HL-60 (cell line): ENCODE measurements around the gene ITGB3BP.

Experiments
- DNase-seq, 2 experiments: peaks; one replicate each; pipeline ENCODE4 v3.0.0-alpha.2; 2010 to 2020; ENCODE audit warnings: low read depth in 1 of 2, low spot score in 1 of 2
- H3K27ac ChIP-seq: fragments of 250-450 bp; sonication (Bioruptor Pico); replicated peaks from 2 replicates; pipeline ENCODE4 v1.5.1; 2020; ENCODE audit warnings: mild to moderate bottlenecking, moderate library complexity
- H3K27me3 ChIP-seq: fragments of 250-450 bp; sonication (Bioruptor Pico); 2 replicates; pipeline ENCODE4 v1.5.1; 2021; ENCODE audit warnings: mild to moderate bottlenecking, moderate library complexity; ENCODE audit not compliant: insufficient read depth, poor library complexity, severe bottlenecking
- H3K4me3 ChIP-seq: replicated peaks from 2 replicates; pipeline ENCODE4 v1.5.1; 2011; ENCODE audit warnings: mild to moderate bottlenecking, control low read depth, low read length; ENCODE audit not compliant: insufficient read depth
- GABPA ChIP-seq: IDR thresholded peaks from 2 replicates; pipeline ENCODE4 v1.6.1; 2012; ENCODE audit warnings: low read depth
- POLR2AphosphoS5 ChIP-seq: IDR thresholded peaks from 2 replicates; pipeline ENCODE4 v1.6.1; 2012; ENCODE audit warnings: low read depth
- SPI1 ChIP-seq: IDR thresholded peaks from 2 replicates; pipeline ENCODE4 v1.6.1; 2012; ENCODE audit warnings: low read depth, mild to moderate bottlenecking, borderline replicate concordance
- TF ChIP-seq, protein P1 (sequence below): IDR thresholded peaks from 2 replicates; pipeline ENCODE4 v1.6.1; 2012; ENCODE audit warnings: low read depth; ENCODE audit not compliant: insufficient replicate concordance
- TF ChIP-seq, protein P2 (sequence below): IDR thresholded peaks from one replicate; pipeline ENCODE4 v1.5.1; 2011; ENCODE audit warnings: low read length, control low read depth, inconsistent platforms; ENCODE audit not compliant: insufficient read depth

Gene ITGB3BP

DNA sequence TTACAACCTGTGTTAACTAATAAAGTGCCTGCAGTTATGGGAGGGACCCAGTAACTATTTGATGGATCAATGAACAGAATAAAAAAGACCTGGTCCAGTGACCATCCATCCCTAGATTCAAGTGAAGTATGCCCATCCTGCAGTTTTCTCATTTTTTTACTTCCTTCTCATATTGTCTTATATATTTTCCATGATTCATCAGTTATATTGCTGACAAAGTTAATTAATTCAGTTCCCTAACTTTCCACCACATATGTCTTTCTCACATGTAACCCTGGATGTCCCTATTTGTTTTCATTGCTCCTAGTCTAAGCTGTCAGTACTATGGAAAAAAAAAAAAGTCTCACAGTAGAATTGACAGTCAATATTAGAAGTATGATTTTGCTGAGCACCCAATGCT lies 64.3 kb downstream of the ITGB3BP start:
- TF ChIP-seq, protein P1, sequence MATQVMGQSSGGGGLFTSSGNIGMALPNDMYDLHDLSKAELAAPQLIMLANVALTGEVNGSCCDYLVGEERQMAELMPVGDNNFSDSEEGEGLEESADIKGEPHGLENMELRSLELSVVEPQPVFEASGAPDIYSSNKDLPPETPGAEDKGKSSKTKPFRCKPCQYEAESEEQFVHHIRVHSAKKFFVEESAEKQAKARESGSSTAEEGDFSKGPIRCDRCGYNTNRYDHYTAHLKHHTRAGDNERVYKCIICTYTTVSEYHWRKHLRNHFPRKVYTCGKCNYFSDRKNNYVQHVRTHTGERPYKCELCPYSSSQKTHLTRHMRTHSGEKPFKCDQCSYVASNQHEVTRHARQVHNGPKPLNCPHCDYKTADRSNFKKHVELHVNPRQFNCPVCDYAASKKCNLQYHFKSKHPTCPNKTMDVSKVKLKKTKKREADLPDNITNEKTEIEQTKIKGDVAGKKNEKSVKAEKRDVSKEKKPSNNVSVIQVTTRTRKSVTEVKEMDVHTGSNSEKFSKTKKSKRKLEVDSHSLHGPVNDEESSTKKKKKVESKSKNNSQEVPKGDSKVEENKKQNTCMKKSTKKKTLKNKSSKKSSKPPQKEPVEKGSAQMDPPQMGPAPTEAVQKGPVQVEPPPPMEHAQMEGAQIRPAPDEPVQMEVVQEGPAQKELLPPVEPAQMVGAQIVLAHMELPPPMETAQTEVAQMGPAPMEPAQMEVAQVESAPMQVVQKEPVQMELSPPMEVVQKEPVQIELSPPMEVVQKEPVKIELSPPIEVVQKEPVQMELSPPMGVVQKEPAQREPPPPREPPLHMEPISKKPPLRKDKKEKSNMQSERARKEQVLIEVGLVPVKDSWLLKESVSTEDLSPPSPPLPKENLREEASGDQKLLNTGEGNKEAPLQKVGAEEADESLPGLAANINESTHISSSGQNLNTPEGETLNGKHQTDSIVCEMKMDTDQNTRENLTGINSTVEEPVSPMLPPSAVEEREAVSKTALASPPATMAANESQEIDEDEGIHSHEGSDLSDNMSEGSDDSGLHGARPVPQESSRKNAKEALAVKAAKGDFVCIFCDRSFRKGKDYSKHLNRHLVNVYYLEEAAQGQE = no peak
- TF ChIP-seq GABPA (no peak), POLR2AphosphoS5 (no peak), SPI1 (no peak)
- TF ChIP-seq, protein P2, sequence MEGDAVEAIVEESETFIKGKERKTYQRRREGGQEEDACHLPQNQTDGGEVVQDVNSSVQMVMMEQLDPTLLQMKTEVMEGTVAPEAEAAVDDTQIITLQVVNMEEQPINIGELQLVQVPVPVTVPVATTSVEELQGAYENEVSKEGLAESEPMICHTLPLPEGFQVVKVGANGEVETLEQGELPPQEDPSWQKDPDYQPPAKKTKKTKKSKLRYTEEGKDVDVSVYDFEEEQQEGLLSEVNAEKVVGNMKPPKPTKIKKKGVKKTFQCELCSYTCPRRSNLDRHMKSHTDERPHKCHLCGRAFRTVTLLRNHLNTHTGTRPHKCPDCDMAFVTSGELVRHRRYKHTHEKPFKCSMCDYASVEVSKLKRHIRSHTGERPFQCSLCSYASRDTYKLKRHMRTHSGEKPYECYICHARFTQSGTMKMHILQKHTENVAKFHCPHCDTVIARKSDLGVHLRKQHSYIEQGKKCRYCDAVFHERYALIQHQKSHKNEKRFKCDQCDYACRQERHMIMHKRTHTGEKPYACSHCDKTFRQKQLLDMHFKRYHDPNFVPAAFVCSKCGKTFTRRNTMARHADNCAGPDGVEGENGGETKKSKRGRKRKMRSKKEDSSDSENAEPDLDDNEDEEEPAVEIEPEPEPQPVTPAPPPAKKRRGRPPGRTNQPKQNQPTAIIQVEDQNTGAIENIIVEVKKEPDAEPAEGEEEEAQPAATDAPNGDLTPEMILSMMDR = no peak
- no peak overlapping the region for H3K4me3 ChIP-seq
- no peak for DNase-seq
- no peak overlapping the region for H3K27ac ChIP-seq
- no peaks in the 10 kb centered on the region for H3K27me3 ChIP-seq

DNA sequence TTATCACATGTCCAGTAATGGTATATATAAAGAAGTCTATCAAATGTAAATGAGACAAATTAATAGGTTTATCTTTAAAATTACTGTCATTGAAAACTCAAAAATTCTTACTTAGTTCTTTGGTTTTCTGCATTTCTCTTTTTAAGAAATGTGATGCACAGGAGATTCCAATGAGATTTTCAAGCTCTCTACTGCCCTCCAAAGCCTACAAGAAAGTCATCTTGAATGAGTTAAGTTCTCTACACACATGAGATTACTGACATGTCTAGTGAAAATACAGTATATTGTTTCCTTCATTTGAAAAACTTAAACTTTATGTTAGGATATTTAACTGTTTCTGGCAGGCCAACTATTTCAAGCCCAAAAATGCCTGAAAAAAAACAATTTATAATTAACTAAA lies 68.8 kb downstream of the ITGB3BP start:
- TF ChIP-seq, protein P1 = no peak
- no peak for TF ChIP-seq SPI1
- no peak for TF ChIP-seq POLR2AphosphoS5
- TF ChIP-seq GABPA = no peak
- TF ChIP-seq, protein P2 = no peak
- Histone ChIP-seq H3K27ac (no peak overlapping the region), H3K27me3 (no peaks in the 10 kb centered on the region), H3K4me3 (no peak overlapping the region)
- no peak for DNase-seq

DNA sequence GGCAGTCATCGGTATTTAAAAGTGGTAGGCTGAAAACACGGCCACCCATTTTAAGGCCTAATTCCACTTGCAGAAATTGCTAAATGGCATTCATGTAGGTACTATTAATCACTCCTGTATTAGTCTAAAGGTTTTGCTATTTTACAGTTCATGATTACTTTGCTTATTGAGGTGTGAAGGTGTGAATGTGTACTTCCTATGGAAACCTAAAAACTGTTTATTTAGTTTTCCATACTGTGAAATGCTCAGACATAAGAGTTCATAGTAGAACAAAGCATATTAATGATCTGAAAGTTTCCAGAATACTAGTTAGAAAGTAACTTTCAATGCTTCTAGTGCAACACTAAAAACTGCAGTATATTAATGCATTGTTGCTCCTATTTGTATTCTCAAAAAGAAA lies 69.8 kb downstream of the ITGB3BP start:
- TF ChIP-seq GABPA (no peak), SPI1 (no peak), POLR2AphosphoS5 (no peak)
- TF ChIP-seq, protein P1 = no peak
- TF ChIP-seq, protein P2 = no peak
- Histone ChIP-seq H3K27ac (no peak overlapping the region), H3K4me3 (no peak overlapping the region), H3K27me3 (no peaks in the 10 kb centered on the region)
- DNase-seq = no peak
